GM23248 (cell line): ENCODE results near the gene SPDEF. TPM values are rescaled to one million over a fixed set of nuclear protein-coding genes. Genes with fewer than 3 reads are reported as not detected.

Source experiments
- DNase-seq: peaks from one replicate; pipeline ENCODE4 v3.0.0-alpha.2; 2015
- H2AFZ ChIP-seq: fragments of 200-600 bp; sonication (generic); 2 replicates; pipeline ENCODE4 v1.6.1; 2016; ENCODE audit warnings: antibody characterized with exemption
- H3F3A ChIP-seq: fragments of 200-600 bp; sonication (generic); 2 replicates; pipeline ENCODE4 v1.6.1; 2016; ENCODE audit warnings: mild to moderate bottlenecking, antibody characterized with exemption, mixed run types; ENCODE audit not compliant: insufficient read depth
- H3K27ac ChIP-seq: fragments of 200-600 bp; sonication (generic); 2 replicates; pipeline ENCODE4 v1.5.1; 2016; ENCODE audit warnings: mild to moderate bottlenecking
- H3K27me3 ChIP-seq: fragments of 200-600 bp; sonication (generic); replicated peaks from 2 replicates; pipeline ENCODE4 v1.6.1; 2016; ENCODE audit warnings: mild to moderate bottlenecking; ENCODE audit not compliant: insufficient read depth
- H3K36me3 ChIP-seq: fragments of 200-600 bp; sonication (generic); 2 replicates; pipeline ENCODE4 v1.6.1; 2016; ENCODE audit warnings: low read depth, mild to moderate bottlenecking
- H3K4me1 ChIP-seq: fragments of 200-600 bp; sonication (generic); 2 replicates; pipeline ENCODE4 v1.6.1; 2016; ENCODE audit warnings: mild to moderate bottlenecking; ENCODE audit not compliant: insufficient read depth
- H3K4me2 ChIP-seq: fragments of 200-600 bp; sonication (generic); one replicate; pipeline ENCODE4 v1.6.1; 2016; ENCODE audit warnings: mild to moderate bottlenecking; ENCODE audit not compliant: unreplicated experiment
- H3K4me3 ChIP-seq: fragments of 200-600 bp; sonication (generic); 2 replicates; pipeline ENCODE4 v1.5.1; 2016; ENCODE audit warnings: mild to moderate bottlenecking
- H3K79me2 ChIP-seq: fragments of 200-600 bp; sonication (generic); 2 replicates; pipeline ENCODE4 v1.6.1; 2016; ENCODE audit warnings: mild to moderate bottlenecking; ENCODE audit not compliant: insufficient read depth
- H3K9ac ChIP-seq: fragments of 200-600 bp; sonication (generic); 2 replicates; pipeline ENCODE4 v1.6.1; 2016; ENCODE audit warnings: mild to moderate bottlenecking
- H3K9me2 ChIP-seq: fragments of 200-600 bp; sonication (generic); 2 replicates; pipeline ENCODE4 v1.6.1; 2016; ENCODE audit warnings: mixed run types, mild to moderate bottlenecking, moderate library complexity; ENCODE audit not compliant: insufficient read depth
- H3K9me3 ChIP-seq: fragments of 200-600 bp; sonication (generic); one replicate; pipeline ENCODE4 v1.6.1; 2017; ENCODE audit warnings: low read depth
- H4K20me1 ChIP-seq: fragments of 200-600 bp; sonication (generic); 2 replicates; pipeline ENCODE4 v1.6.0; 2016; ENCODE audit not compliant: insufficient read depth
- EZH2 ChIP-seq: fragments of 200-600 bp; sonication (generic); IDR thresholded peaks from 2 replicates; pipeline ENCODE4 v1.6.1; 2018; ENCODE audit warnings: antibody characterized with exemption, mild to moderate bottlenecking; ENCODE audit not compliant: insufficient read depth, poor library complexity, severe bottlenecking
- EZH2phosphoT487 ChIP-seq: fragments of 200-600 bp; sonication (generic); IDR thresholded peaks from 2 replicates; pipeline ENCODE4 v1.6.1; 2018; ENCODE audit warnings: antibody characterized with exemption, moderate library complexity, mild to moderate bottlenecking, low read depth; ENCODE audit not compliant: insufficient read depth
- WGBS, 2 experiments: methylation state at CpG; one replicate each; pipeline ENCODE4 v1.1.6; 2015 to 2017; ENCODE audit warnings: low lambda C conversion rate in 2 of 2, low coverage in 1 of 2; ENCODE audit errors: missing lambda C conversion rate in 2 of 2; 5-methylcytosine and 5-hydroxymethylcytosine counted together
- in situ Hi-C: fragments of 300-500 bp; cut with MboI; formaldehyde crosslinking; loops from 2 replicates; pipeline ENCODE4 v1.15.0; 2020
- polyA plus RNA-seq: library from polyadenylated mRNA; unstranded; fragments of >200 nt; fragmentation: Nextera tagmentation; extraction: Ambion mirVana; gene quantifications from 2 replicates; pipeline ENCODE4 v1.2.1, GENCODE V29; 2016
- total RNA-seq: library from RNA; depleted of rRNA; stranded (reverse); fragments of >200 nt; shearing (Covaris generic); gene quantifications from 2 replicates; pipeline ENCODE4 v1.2.3, GENCODE V29; 2014

The SPDEF gene
- total and polyA plus RNA-seq, 2 experiments from 2014 or later, result not detected

GRCh38 chr6:34572585-34572984, 16.5 kb upstream of the SPDEF start:
- DNase-seq, result no peak
- in situ Hi-C loops, result no loop called here
- 88 to 89% methylated on average over 6 of the region's 6 CpGs for WGBS, 2 experiments

GRCh38 chr6:34572021-34572420, 15.9 kb upstream of the SPDEF start:
- Histone ChIP-seq H3K4me3 (no peak overlapping the region), H3K9ac (no peak overlapping the region), H3K4me1 (no peaks in the 10 kb centered on the region), H3K79me2 (no peaks in the 10 kb centered on the region), H3K27ac (no peak overlapping the region), H3K27me3 (no peaks in the 10 kb centered on the region), H3K9me2 (no peaks in the 10 kb centered on the region), H4K20me1 (no peaks in the 10 kb centered on the region), H3F3A (no peaks in the 10 kb centered on the region), H3K4me2 (no peak overlapping the region), H2AFZ (no peak overlapping the region), H3K36me3 (no peaks in the 10 kb centered on the region), H3K9me3 (no peaks in the 10 kb centered on the region)
- WGBS, 2 experiments, result 59 to 60% methylated on average over 16 of the region's 16 CpGs
- in situ Hi-C loops, result no loop called here
- no peak for DNase-seq
- TF ChIP-seq EZH2phosphoT487 (no peak), EZH2 (no peak)

More at GRCh38 chr6:34572585-34572984, 16.5 kb upstream of the SPDEF start:
- Histone ChIP-seq H2AFZ (no peak overlapping the region), H3K27me3 (no peaks in the 10 kb centered on the region), H3K27ac (no peak overlapping the region), H3K4me3 (no peak overlapping the region), H3K9me3 (no peaks in the 10 kb centered on the region), H4K20me1 (no peaks in the 10 kb centered on the region), H3F3A (no peaks in the 10 kb centered on the region), H3K4me2 (no peak overlapping the region), H3K9me2 (no peaks in the 10 kb centered on the region), H3K9ac (no peak overlapping the region), H3K4me1 (no peaks in the 10 kb centered on the region), H3K36me3 (no peaks in the 10 kb centered on the region), H3K79me2 (no peaks in the 10 kb centered on the region)
- TF ChIP-seq EZH2phosphoT487, result no peak

- 59 to 64% methylated on average over 9 of the region's 9 CpGs for WGBS, 2 experiments
- no peaks in the 10 kb centered on the region for H3K9me3 ChIP-seq
- no peak for TF ChIP-seq EZH2phosphoT487
- no peak for TF ChIP-seq EZH2
- H3K27ac ChIP-seq, result no peak overlapping the region
- H3K4me2 ChIP-seq, result no peak overlapping the region
- no peaks in the 10 kb centered on the region for H4K20me1 ChIP-seq
- H2AFZ ChIP-seq, result no peak overlapping the region
- no peak overlapping the region for H3K9ac ChIP-seq
- no peaks in the 10 kb centered on the region for H3F3A ChIP-seq
- no peak for DNase-seq
- H3K79me2 ChIP-seq, result no peaks in the 10 kb centered on the region
- no peaks in the 10 kb centered on the region for H3K27me3 ChIP-seq
- H3K4me3 ChIP-seq, result no peak overlapping the region
- in situ Hi-C loops, result no loop called here
- no peaks in the 10 kb centered on the region for H3K9me2 ChIP-seq
- H3K36me3 ChIP-seq, result no peaks in the 10 kb centered on the region
- H3K4me1 ChIP-seq, result no peaks in the 10 kb centered on the region
Observed at GRCh38 chr6:34571388-34571787, 15.3 kb upstream of the SPDEF start.

- H3K79me2 ChIP-seq, result no peaks in the 10 kb centered on the region
- H3F3A ChIP-seq, result no peaks in the 10 kb centered on the region
- in situ Hi-C loops, result no loop called here
- no peak overlapping the region for H3K4me2 ChIP-seq
- H2AFZ ChIP-seq, result no peak overlapping the region
- no peaks in the 10 kb centered on the region for H3K36me3 ChIP-seq
- H3K9me2 ChIP-seq, result no peaks in the 10 kb centered on the region
- no peak for TF ChIP-seq EZH2
- no peak for TF ChIP-seq EZH2phosphoT487
- H3K4me1 ChIP-seq, result no peaks in the 10 kb centered on the region
- no peaks in the 10 kb centered on the region for H3K9me3 ChIP-seq
- H3K9ac ChIP-seq, result no peak overlapping the region
- H4K20me1 ChIP-seq, result no peaks in the 10 kb centered on the region
- no peaks in the 10 kb centered on the region for H3K27me3 ChIP-seq
- no peak overlapping the region for H3K27ac ChIP-seq
- H3K4me3 ChIP-seq, result no peak overlapping the region
- DNase-seq, result no peak
- 67 to 72% methylated on average over 21 of the region's 21 CpGs for WGBS, 2 experiments
Observed at GRCh38 chr6:34570066-34570833, 14.1 kb upstream of the SPDEF start.
